Fibroblast of skin of back (primary cell): Measurements from ENCODE around the gene SLC28A3.

ENCODE experiments used
- DNase-seq: peaks from one replicate; pipeline ENCODE4 v3.0.0-alpha.2; 2013

Gene SLC28A3

DNA sequence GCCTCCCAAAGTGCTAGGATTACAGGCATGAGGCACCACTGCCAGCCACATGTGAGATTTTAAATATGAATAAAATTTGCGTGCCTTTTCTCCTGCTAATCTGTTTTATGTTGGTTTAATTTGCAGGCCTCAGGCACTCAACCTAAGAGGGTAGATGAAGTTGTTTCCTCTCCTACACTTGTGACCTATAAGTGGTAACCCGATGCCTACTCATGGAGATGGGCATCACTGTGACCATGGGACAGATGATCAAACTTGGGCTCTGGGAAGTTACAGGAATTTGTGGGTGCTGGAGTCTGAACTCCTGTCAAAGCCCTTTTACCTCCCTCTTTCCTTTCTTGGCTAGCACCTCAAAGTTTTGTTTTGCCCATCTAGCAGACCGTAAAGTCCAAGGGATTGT is 1.1 kb downstream of the SLC28A3 start:
- no peak for DNase-seq

DNA sequence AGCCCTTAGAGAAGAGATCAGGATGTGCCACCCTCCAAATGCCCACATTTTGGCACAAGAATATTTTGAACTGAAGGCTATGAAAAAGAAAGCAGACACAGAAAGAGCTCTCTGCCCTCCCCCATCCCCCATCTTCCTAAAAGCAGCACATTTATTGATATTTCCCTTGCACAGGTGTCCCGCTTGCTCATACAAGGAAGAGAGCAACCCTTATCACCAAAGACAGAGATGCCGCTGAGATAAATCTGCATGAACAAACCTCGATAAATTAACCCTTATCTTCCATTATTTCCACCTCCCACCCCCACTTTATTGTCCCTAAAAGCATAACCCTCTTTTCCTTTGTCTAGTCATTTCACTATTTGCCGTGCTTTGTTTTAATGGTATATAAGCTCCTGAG is 1.8 kb downstream of the SLC28A3 start:
- DNase-seq, result no peak

DNA sequence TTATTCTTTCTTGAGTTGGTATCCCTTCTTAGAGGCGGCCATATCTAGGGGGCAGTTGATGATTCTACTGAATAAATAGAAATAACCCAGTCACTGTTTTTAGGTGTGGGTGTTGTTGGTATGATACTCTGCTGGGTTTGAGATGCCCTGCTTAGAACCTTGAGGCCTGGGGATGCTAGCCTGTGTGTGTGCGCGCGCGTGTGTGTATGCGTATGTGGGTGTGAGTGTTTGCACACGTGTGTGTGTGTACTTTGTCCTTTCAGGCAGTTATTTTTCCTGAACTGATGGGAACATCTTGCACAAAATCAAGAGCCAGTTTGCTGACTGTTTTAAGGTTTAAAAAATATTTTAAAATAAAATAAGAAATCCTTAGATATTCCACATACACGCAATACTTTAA is 3.3 kb downstream of the SLC28A3 start:
- DNase-seq, result no peak

DNA sequence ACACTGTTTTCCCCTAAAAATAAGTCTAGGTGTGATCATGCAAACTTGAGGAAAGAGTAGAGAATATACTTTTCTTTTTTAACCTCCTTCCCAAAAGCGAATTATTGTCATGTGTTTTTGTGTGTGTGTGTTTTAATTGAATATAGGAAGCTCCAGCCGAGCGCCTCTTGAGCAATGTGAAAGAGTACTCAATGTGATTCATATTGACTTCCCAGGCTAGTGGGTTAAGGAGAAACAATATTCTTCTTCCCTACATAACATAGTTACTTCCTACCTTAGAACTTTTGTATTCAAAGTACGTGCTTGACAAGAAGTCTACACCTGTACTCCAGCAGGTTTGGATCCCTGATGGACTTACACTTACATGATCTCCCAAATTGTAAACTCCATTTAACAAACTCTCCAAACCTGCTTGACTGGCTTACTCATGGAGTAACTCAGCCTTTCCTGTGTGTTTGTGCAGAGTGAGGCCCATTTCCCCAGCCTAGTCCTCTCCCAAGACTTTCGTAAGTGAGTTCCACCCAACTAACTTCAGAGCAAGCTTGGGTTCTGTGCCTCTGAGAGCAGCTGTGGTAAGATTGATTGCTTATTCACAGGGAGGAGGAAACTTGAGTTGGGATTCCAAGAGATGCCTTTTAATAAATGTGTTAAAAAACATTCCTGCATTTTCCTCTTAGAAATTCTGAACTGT is 9.3 kb downstream of the SLC28A3 start:
- peak; percentile 22 for DNase-seq

DNA sequence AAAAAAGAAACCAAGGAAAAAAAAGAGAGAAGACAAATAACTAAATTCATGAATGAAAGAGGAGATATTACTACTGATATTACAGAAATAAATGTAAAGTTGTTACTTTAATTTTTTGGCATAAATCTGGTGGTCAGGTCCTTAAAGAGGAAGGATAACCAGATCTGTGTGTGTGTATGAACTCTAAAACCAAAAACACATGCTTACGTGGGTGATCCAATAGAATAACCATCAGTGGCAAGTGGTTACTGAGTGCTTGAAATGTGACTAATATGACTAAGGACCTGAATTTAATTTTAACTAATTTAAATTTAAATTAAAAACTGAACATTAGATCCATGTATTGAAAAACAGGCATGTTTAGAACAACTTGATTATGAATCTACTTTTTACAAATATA is 10.3 kb downstream of the SLC28A3 start:
- no peak for DNase-seq

DNA sequence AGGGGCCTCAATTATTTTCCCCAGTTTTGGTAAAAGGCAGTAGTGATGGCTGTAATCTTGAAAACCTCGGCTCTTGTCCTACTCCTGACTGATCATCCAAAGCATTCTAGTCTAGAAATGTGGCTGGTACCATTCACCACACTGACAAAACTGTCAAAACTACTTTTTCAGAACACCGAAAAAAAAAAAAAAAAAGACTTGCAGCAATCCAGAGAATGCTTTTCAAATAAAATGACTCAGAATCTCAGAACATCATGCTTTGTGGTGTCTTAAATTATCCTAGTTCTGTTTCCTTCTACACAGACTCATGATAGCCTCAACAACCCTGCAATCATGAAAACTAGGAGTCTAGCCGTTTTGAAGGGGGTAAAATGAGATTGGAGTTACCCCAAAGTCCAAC is 13.4 kb downstream of the SLC28A3 start:
- DNase-seq, result peak; percentile 53

DNA sequence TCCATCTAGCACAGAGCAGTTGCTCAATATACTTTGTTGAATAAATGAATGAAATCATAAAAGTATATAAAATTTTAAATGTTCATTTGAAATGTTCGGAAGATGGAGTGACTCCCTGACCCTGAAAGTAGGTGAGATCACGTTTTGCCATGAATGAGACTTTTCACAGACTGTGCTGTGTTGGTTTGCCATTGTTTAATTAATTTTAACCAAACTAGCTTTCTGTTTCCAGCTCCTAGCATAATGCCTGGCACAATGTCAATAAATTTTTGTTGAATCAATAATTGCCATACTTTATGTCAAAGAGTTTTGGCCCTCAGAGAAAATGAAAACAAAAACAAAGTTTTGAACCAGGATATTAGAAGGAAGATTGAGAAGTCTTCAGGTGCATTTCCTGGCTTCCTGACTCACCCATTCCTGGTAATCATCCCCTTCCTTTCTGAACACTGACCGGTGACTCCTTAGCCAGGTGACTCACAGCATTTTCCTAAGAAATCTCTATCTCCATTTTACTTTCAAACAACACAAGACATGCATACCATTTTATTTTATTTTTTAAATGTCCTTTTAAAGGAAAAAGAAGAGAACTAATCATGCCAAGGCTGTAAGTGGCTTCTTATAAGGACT is 15.1 kb downstream of the SLC28A3 start:
- peak; percentile 28 for DNase-seq

DNA sequence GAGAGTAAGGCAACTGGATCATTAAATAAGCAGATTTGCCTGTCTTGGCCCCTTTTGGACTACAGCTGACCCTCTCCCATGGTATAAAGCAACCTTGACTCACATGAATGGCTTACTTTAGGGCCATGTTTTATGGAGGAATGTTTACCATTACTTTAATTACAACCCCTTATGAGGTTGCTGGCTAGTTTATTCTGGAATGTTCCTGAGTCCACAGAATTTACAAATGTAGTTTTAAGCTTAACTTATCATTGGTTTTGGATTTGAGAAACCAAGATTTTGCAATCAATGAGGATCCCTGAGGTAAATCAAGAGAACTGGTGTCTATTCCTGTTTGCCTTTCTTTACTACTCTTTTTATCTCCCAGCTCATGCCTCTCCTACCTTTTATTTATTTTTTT is 15.7 kb downstream of the SLC28A3 start:
- no peak for DNase-seq

DNA sequence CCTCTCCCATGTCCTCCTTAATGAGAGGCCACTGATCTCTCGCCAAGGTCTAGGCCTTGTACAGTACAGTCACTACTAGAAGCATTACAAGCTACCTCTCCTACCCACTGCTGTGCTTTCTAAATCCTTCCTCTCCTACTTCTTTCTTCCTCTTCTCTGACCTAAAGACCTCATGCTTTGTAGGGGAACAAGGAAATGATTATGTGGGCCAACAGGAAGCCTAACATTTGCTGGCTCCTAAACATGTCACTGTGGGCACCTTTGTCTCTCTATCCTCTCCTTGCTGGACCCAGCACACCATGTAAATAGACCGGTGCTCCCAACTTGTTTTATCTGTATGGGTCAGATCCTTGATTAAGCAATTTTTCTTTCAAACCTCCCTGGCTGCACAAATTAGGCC is 16.7 kb downstream of the SLC28A3 start:
- no peak for DNase-seq

DNA sequence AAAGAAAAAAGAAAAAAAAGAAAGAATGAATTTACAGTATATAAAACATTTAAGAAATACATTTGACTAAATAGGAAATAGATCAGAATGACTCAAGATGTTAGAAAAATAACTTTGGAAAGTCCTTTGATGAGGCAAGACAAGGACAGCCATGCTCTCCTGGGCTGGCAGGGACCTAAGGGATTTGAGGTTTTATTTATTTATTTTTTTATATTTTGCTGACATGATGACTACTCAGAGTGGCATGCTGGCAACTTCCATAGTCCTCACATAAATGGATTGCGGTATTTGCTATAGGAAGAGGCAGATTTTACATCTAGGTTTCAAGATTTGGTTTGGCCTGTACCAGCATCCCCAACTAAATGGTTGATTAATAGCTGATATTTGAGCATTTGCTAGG is 17.7 kb downstream of the SLC28A3 start:
- DNase-seq, result peak; percentile 97

DNA sequence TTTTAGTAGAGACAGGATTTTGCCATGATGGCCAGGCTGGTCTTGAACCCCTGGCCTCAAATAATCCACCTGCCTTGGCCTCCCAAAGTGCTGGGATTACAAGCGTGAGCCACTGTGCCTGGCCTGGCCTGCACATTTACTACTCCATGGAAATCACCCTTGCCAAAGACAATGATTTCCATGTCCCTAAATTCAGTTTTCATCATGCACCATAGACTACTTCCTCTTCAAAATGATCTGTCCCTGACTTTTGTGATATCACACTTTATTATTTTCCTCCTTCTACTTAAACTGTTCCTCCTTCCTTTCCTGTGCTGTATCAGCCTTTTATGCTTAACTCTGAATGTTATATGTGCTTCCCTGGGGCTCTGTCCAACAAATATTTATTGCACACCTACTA is 20.3 kb downstream of the SLC28A3 start:
- no peak for DNase-seq

DNA sequence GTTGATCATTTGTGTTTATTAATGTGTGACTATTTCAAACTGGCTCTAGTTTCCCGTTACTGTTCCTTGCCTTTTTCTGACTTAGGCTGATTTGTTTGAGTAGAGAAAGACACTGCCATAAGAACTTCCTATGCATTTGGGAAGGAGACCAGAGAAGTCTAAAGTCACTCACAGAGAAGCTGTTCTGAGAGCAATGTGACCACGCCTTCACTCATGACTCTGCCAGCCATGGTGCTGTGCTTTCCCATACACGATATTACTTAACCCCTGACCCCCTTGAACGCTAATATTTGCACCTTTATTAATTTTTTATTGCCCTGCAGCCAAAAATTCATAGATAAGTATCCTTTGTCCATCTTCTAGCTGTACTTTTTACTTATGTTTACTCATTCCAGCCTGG is 20.9 kb downstream of the SLC28A3 start:
- DNase-seq, result no peak

DNA sequence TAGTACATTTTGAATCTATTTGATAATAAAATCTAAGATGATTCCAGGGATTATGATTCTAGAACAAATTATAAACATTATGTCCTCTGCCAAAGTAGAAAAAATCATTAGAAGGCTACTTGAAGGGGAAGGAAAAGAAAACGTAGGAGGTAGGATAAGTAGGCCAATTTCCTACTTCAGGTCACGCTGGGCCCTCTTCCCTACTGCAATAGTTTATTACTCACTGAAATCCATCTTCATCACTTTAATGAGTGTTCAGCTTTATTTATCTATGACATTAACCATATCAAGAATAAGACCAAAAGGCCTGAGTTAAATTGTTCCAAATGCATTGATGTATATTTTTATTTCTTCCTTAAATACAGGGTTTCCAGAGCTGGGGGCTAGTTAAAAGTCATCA is 21.6 kb downstream of the SLC28A3 start:
- no peak for DNase-seq

DNA sequence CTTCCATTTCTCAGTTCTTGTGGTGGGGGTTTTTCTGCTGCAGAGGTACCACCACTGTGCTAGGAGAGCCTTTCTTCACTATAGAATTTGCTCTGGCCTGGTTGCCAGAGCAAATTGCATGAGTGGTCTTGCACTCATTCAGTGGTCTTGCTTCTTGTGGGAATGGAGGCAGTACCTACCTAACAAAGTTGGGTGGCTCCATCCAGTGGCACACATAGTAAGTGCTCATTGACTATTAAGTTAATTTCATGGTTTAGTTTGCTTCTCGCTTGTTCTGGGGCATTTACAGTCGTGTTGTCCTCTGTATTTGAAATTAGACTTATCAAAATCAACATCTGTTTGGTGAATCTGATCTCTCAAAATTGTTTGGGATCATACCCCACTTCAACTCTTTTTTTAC is 23.0 kb downstream of the SLC28A3 start:
- no peak for DNase-seq

DNA sequence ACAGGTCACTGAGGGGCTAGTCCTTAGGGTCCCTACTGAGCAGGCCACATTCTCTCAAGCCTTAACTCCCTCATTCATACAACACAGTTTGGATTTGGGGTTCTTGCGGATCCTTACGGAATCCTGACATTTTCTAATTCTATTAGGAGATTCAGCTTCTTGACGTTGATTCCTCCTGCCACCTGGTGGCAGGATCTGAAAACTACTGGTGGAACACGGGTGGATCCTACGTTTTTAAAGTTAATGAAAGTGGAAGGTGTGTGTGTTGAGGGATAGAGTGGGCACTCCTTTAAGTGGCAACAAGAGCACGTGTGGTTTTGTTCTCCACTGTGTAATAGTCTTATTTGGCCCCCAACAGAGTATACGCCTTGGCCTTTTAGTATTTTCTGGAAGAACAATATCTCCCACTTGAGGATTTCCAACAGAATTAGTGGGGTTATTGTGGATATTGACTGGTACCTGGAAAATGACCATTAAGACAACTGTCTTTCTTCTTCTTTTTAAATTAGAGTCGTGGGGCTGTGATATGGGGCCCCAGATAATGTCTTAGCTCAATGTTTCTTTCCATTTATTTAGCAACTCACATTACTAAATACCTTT is 25.2 kb downstream of the SLC28A3 start:
- DNase-seq, result peak; percentile 67

DNA sequence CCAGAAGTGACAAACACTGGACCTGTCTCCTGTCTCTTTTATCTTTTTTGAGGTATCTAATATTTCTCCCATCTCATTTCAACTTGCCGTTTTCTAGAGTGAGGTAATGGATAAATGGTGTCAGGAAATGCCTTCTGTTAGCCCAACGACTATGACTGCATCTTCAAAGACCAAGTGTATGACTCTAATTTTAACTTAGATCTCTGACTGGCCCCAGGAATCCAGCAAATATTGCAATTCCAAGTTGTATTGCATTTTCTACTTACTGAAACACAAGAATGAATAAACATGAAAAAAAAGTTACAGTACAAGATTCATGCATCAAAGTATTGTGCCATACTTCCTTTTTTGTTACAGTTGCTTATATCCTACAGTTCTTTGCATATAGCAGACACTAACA is 26.3 kb downstream of the SLC28A3 start:
- peak; percentile 39 for DNase-seq

DNA sequence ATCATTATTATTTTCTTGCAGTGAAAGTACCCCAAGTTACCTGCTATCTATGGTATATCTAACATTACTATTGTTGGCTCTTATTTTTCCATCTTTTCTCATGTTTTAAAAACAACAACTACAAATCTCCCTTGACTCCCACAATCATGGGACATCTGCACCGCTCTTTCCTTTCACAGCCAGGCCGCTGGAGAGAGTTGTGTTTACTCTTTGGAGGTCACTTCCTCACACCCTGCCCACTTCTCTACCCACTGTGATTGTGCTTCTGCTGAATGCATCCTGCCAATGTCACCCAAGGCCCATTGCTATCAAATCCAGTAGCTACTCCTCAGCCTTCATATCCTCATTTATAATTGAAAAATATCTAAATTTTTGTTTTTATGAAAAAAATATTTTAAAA is 29.7 kb downstream of the SLC28A3 start:
- no peak for DNase-seq

DNA sequence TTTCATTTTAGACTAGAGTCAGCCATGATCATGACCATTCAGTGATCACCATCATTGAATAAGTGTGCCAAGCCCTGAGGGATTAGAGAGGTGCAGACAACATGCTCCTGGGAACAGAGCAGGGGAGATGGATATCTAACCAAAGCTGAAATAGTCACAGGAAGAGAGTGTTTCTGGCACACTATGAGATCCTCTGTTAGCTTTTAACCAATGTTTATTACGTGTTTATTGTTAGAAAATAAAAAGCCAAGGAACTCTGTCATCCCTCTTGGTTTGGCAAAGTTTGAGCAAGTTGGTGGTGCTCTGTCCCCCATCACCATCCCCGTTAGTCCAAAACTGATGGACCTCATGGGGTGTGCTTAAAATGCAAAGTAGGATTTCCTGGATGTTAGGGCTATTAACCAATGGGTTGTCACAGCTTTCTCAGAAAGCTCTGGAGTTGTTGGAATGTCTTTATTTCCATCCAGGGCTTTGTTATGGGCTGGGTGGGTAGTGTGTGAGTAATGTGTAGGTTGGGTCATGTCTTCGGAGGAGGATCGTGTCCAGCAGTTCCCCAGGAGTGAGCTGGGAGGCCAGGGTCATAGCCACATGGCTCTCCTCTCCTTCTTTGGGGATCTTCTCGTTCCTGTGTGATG is 34.9 kb downstream of the SLC28A3 start:
- no peak for DNase-seq

DNA sequence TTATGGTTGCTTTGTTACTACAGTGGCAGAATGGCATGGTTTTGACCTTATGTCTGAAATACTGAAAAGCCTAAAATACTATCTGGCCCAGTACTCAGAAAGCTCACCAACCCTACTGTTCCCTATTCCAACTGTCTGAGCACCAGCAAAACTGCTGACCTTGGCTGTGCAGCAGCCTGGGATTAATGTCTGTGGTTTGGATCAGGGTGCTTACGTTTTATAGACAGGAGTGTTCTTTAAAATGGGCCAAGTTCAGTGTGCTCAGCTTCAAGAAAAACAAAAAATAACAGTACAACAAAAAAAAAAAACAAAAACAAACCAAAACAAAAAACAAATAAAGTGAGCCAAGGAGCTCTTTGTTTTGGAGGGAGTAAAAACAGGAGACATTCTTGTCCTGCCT is 36.4 kb downstream of the SLC28A3 start:
- no peak for DNase-seq

DNA sequence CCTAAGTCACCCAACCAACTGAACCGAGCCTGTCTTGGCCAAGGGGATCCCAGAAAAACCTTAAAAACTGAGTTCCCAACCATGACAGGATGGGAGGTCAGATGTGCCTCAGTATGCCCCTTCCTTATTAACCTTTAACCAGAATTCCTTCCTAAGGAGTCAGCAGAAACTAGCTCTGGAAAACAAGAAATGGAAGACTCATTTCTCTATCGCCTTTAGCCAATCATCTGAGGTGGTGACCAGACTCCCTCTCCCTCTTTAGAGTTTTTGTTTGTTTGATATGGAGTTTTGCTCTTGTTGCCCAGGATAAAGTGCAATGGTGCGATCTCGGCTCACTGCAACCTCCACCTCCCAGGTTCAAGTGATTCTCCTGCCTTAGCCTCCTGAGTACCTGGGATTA is 37.5 kb downstream of the SLC28A3 start:
- no peak for DNase-seq

DNA sequence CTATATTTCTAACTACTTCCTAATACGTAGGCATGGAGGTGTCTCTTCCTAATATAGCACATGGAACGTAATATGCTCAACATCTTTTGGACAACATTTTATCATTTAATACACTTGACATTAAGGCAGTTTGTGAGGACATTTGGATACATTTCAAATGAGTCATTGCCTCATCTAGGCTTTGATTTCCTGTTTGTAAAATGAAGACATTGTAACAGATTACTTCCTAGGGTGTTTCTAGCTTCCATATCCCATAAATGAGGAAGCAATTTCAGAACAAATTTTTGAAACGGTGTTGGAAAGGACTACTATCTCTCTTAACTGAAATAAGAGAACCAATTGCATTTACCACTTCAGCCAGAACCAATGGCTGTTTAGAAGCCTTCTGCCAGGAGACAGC is 38.7 kb downstream of the SLC28A3 start:
- peak; percentile 37 for DNase-seq

DNA sequence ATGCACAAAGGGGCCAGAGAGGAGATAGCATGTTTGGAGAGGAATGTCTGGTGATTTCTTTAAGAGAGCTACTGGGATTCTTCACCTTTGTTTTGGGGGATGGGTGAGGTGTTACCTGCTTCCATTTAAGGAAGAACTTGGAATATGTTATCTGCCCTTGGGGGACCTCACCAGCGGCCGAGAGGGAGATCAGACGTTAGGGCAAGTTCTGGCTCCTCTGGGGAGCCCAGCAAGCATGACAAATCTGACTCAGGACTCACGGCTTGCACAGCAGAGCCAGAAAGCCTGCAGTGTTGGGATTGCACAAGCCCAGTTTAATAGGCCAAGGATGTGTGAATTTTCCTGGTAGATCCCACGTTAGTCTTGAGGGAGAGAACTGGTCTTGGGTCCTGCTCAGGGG is 40.3 kb downstream of the SLC28A3 start:
- DNase-seq, result no peak

DNA sequence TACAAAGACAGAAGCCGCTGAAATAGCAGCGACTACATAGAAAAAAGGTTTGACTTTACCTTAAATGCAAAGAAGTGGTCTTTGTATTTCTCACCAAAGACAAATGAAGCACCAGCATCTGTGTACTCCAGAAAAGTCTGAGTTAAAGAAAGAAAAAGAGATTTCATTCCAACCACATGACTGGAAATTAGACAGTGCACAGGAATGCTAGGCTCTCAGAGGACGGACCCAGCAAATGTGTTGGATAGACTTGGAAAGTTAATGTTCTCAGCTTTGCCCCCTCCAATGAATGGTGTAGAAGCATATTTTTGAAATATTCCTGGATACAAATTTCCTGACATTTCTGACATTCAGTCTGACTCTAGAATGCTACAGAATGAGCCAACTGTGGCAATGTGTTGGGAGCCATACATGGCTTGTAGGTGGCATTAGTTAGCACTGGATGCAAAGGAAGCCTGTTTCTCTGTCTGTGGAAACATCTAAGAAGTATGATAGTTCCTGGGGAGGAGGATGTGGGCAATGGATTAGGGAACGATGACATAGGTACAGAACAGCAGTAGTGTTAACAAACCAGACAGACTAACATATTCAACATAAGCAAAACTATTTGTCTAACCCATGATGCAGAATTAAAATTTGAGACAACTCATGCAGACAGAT is 43.3 kb downstream of the SLC28A3 start:
- DNase-seq, result peak; percentile 91
